ENCODE data around the gene KIAA0513. TPM values are rescaled to one million over a fixed set of nuclear protein-coding genes. Genes with fewer than 3 reads are reported as not detected.

The KIAA0513 gene
- total RNA-seq, 1 experiment from 2014 or later: 8.7 TPM

DNA sequence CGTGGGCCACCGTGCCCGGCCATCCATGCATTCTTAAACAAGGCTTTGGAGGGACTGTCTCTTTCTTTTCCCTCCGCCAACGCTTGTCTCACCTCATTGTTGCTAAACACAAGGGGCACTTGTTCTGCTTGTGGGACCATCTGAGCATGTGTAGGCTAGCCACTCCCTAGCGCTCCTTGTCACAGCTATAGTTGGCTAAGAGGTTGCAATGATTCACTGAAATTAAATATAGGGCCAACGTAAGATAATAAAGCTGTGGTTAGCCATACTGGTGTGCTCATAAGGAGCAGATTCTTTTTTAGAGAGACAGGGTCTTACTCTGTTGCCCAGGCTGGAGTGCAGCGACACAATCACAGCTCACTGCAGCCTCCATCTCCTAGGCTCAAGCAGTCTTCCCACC lies 41.2 kb downstream of the KIAA0513 start:
- H3K9me3 ChIP-seq (ENCODE audit: control insufficient read depth, insufficient read depth, low read depth, low read length): no peaks in the 10 kb centered on the region
- no peaks in the 10 kb centered on the region for H3K36me3 ChIP-seq (ENCODE audit: control insufficient read depth, insufficient read depth, low read length)
- DNase-seq (ENCODE audit: low read depth, low spot score) (no peak), ATAC-seq (no peak)
- H3K4me1 ChIP-seq (ENCODE audit: control insufficient read depth, insufficient read depth, low read length): no peaks in the 10 kb centered on the region
- in situ Hi-C loops (cut with HindIII; ENCODE audit: low pct_unique_long_range_greater_than_20kb, low sequenced_read_pairs) (no loop called here), intact Hi-C loops (cut with micrococcal nuclease; ENCODE audit: unreplicated experiment) (no loop called here)
- ChIA-PET CTCF (no interaction called here), POLR2A (no interaction called here)
- H3K27ac ChIP-seq (ENCODE audit: low read length): no peak overlapping the region
- no TSS peak for BruUV-seq (replicated peaks)
- H3K4me3 ChIP-seq (ENCODE audit: low read depth in 2 of 2, low read length in 2 of 2): no peak overlapping the region
- TF ChIP-seq, protein P1, sequence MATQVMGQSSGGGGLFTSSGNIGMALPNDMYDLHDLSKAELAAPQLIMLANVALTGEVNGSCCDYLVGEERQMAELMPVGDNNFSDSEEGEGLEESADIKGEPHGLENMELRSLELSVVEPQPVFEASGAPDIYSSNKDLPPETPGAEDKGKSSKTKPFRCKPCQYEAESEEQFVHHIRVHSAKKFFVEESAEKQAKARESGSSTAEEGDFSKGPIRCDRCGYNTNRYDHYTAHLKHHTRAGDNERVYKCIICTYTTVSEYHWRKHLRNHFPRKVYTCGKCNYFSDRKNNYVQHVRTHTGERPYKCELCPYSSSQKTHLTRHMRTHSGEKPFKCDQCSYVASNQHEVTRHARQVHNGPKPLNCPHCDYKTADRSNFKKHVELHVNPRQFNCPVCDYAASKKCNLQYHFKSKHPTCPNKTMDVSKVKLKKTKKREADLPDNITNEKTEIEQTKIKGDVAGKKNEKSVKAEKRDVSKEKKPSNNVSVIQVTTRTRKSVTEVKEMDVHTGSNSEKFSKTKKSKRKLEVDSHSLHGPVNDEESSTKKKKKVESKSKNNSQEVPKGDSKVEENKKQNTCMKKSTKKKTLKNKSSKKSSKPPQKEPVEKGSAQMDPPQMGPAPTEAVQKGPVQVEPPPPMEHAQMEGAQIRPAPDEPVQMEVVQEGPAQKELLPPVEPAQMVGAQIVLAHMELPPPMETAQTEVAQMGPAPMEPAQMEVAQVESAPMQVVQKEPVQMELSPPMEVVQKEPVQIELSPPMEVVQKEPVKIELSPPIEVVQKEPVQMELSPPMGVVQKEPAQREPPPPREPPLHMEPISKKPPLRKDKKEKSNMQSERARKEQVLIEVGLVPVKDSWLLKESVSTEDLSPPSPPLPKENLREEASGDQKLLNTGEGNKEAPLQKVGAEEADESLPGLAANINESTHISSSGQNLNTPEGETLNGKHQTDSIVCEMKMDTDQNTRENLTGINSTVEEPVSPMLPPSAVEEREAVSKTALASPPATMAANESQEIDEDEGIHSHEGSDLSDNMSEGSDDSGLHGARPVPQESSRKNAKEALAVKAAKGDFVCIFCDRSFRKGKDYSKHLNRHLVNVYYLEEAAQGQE (IDR thresholded peaks at IDR 0.05; ENCODE audit: insufficient read depth in 1 of 2, low read depth in 2 of 2, low read length in 1 of 2): no peak
- no peak for TF ChIP-seq TCF7L2 (IDR thresholded peaks at IDR 0.05; ENCODE audit: low read depth, low read length)
- TF ChIP-seq, protein P2, sequence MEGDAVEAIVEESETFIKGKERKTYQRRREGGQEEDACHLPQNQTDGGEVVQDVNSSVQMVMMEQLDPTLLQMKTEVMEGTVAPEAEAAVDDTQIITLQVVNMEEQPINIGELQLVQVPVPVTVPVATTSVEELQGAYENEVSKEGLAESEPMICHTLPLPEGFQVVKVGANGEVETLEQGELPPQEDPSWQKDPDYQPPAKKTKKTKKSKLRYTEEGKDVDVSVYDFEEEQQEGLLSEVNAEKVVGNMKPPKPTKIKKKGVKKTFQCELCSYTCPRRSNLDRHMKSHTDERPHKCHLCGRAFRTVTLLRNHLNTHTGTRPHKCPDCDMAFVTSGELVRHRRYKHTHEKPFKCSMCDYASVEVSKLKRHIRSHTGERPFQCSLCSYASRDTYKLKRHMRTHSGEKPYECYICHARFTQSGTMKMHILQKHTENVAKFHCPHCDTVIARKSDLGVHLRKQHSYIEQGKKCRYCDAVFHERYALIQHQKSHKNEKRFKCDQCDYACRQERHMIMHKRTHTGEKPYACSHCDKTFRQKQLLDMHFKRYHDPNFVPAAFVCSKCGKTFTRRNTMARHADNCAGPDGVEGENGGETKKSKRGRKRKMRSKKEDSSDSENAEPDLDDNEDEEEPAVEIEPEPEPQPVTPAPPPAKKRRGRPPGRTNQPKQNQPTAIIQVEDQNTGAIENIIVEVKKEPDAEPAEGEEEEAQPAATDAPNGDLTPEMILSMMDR (IDR thresholded peaks at IDR 0.05): no peak
- TF ChIP-seq POLR2AphosphoS5 (IDR thresholded peaks at IDR 0.05; ENCODE audit: low read depth, low read length): no peak
- no peak for TF ChIP-seq SIN3A (IDR thresholded peaks at IDR 0.05; ENCODE audit: borderline replicate concordance, insufficient read depth, low read depth, low read length)
- no peaks in the 10 kb centered on the region for H3K27me3 ChIP-seq (ENCODE audit: control insufficient read depth, insufficient read depth, low read length)

DNA sequence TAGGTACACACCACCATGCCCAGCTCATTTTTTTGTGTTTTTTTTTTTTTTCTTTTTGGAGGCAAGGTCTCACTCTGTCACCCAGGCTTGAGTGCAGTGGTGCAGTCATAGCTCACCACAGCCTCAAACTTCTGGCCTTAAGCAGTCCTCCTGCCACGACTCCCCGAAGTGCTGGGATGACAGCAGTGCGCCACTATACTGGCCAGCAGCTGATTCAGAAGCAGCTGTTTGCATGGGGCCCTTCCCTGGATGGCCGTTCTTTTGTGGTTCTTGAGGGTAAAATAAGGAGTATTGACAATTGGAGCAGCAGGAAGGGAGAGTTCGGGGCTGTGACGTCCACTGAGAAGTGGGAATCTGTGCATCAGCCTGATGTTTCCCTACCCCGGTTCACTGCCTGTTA lies 41.6 kb downstream of the KIAA0513 start:
- CTCF ChIA-PET: no interaction called here
- in situ Hi-C loops (cut with HindIII; ENCODE audit: low pct_unique_long_range_greater_than_20kb, low sequenced_read_pairs): no loop called here
- ATAC-seq: no peak

More for the DNA sequence above, 41.6 kb downstream of the KIAA0513 start:
- H3K4me3 ChIP-seq (ENCODE audit: low read depth in 2 of 2, low read length in 2 of 2): no peak overlapping the region
- H3K36me3 ChIP-seq (ENCODE audit: control insufficient read depth, insufficient read depth, low read length): no peaks in the 10 kb centered on the region
- TF ChIP-seq, protein P1 (IDR thresholded peaks at IDR 0.05; ENCODE audit: insufficient read depth in 1 of 2, low read depth in 2 of 2, low read length in 1 of 2): no peak
- TF ChIP-seq SIN3A (IDR thresholded peaks at IDR 0.05; ENCODE audit: borderline replicate concordance, insufficient read depth, low read depth, low read length) (no peak), POLR2AphosphoS5 (IDR thresholded peaks at IDR 0.05; ENCODE audit: low read depth, low read length) (no peak), TCF7L2 (IDR thresholded peaks at IDR 0.05; ENCODE audit: low read depth, low read length) (no peak)
- TF ChIP-seq, protein P2 (IDR thresholded peaks at IDR 0.05): no peak
- no peak for DNase-seq (ENCODE audit: low read depth, low spot score)
- no peaks in the 10 kb centered on the region for H3K9me3 ChIP-seq (ENCODE audit: control insufficient read depth, insufficient read depth, low read depth, low read length)
- no peaks in the 10 kb centered on the region for H3K27me3 ChIP-seq (ENCODE audit: control insufficient read depth, insufficient read depth, low read length)
- POLR2A ChIA-PET: no interaction called here
- H3K27ac ChIP-seq (ENCODE audit: low read length): no peak overlapping the region
- no peaks in the 10 kb centered on the region for H3K4me1 ChIP-seq (ENCODE audit: control insufficient read depth, insufficient read depth, low read length)
- no TSS peak for BruUV-seq (replicated peaks)
- intact Hi-C loops (cut with micrococcal nuclease; ENCODE audit: unreplicated experiment): no loop called here
